Measurements from ENCODE around the gene JAZF1.

DNA sequence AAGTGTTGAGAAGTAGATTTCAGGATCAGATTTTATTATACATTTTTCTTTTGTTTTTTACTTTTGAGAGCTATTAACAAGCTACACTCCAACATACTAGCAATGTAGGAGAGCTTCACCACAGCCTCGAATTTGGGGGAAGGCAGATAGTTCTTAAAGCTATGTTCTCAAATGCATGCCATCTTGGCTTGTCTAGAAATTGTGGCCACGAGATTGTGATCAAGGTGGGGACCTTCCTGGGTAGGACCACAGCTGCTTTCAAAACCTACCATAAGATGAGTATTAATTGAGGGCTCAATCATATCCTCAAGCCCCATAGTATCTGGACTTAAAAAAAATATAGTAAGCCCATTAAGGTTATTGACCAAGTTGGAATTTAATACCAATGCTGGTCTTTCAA lies 27.9 kb upstream of the JAZF1 start:
- TF ChIP-seq POLR2A (IDR thresholded peaks at IDR 0.05; ENCODE audit: low read depth, low read length), result no peak
- TF ChIP-seq, protein P1, sequence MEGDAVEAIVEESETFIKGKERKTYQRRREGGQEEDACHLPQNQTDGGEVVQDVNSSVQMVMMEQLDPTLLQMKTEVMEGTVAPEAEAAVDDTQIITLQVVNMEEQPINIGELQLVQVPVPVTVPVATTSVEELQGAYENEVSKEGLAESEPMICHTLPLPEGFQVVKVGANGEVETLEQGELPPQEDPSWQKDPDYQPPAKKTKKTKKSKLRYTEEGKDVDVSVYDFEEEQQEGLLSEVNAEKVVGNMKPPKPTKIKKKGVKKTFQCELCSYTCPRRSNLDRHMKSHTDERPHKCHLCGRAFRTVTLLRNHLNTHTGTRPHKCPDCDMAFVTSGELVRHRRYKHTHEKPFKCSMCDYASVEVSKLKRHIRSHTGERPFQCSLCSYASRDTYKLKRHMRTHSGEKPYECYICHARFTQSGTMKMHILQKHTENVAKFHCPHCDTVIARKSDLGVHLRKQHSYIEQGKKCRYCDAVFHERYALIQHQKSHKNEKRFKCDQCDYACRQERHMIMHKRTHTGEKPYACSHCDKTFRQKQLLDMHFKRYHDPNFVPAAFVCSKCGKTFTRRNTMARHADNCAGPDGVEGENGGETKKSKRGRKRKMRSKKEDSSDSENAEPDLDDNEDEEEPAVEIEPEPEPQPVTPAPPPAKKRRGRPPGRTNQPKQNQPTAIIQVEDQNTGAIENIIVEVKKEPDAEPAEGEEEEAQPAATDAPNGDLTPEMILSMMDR (conservative IDR thresholded peaks at IDR 0.05; ENCODE audit: low read depth, low read length), result no peak
- TF ChIP-seq, protein P2, sequence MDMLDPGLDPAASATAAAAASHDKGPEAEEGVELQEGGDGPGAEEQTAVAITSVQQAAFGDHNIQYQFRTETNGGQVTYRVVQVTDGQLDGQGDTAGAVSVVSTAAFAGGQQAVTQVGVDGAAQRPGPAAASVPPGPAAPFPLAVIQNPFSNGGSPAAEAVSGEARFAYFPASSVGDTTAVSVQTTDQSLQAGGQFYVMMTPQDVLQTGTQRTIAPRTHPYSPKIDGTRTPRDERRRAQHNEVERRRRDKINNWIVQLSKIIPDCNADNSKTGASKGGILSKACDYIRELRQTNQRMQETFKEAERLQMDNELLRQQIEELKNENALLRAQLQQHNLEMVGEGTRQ (IDR thresholded peaks at IDR 0.05; ENCODE audit: low read depth, low read length), result no peak

Data from IMR-90 (cell line).